ENCODE measurements around the gene SLC34A3.
A peak's percentile ranks its signal among the peaks of the same experiment; 100 is the strongest.

The SLC34A3 gene

DNA sequence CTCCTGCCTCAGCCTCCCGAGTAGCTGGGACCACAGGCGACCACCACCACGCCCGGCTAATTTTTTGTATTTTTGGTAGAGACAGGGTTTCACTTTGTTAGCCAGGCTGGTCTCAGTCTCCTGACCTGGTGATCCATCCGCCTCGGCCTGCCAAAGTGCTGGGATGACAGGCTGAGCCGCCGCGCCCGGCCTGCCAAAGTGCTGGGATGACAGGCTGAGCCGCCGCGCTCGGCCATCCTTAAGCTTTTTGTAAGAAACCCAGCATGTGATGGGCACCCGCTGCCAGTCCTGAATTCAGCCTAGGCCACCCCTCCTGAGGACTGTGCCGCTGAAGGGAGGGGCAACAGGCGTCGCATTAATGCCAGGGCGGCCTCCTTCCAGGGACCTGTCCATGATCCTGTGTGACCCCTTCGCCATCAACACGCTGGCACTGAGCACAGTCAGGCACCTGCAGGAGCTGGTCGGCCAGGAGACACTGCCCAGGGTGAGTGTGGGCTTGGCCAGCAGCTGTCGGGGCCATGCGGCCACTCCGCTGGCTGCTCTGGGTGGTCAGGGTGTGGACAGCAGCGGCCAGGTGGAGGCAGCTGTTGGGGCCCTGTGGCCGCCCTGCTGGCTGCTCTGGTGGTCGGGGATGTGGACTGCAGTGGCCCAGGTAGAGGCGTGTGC is 34.9 kb downstream of the SLC34A3 start:
- TF ChIP-seq, protein P1, sequence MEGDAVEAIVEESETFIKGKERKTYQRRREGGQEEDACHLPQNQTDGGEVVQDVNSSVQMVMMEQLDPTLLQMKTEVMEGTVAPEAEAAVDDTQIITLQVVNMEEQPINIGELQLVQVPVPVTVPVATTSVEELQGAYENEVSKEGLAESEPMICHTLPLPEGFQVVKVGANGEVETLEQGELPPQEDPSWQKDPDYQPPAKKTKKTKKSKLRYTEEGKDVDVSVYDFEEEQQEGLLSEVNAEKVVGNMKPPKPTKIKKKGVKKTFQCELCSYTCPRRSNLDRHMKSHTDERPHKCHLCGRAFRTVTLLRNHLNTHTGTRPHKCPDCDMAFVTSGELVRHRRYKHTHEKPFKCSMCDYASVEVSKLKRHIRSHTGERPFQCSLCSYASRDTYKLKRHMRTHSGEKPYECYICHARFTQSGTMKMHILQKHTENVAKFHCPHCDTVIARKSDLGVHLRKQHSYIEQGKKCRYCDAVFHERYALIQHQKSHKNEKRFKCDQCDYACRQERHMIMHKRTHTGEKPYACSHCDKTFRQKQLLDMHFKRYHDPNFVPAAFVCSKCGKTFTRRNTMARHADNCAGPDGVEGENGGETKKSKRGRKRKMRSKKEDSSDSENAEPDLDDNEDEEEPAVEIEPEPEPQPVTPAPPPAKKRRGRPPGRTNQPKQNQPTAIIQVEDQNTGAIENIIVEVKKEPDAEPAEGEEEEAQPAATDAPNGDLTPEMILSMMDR (IDR thresholded peaks at IDR 0.05; ENCODE audit: low read depth, low read length) = no peak
- no peak overlapping the region for H3K4me3 ChIP-seq (replicated peaks in 1 of 2; ENCODE audit: low read depth in 2 of 2, low read length in 2 of 2)
- DNase-seq (ENCODE audit: low read depth in 2 of 2) = no peak

DNA sequence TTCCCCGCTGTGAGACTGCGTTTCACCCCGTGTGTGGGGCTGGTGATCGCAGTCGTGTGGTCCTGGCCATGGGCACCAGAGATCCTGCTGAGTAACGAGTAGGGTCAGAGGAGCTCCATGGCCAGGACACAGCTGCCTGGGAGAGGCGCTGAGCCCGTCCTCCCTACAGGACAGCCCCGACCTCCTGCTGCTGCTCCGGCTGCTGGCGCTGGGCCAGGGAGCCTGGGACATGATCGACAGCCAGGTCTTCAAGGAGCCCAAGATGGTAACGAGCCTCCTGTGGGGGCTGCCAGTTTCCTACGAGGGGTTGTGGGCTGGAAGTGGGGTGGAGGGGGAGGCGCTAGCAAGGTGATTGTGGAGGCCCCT is 35.4 kb downstream of the SLC34A3 start:
- no peak overlapping the region for H3K4me3 ChIP-seq (replicated peaks in 1 of 2; ENCODE audit: low read depth in 2 of 2, low read length in 2 of 2)
- no peak for DNase-seq (ENCODE audit: low read depth in 2 of 2)
- TF ChIP-seq, protein P1 (IDR thresholded peaks at IDR 0.05; ENCODE audit: low read depth, low read length) = no peak

DNA sequence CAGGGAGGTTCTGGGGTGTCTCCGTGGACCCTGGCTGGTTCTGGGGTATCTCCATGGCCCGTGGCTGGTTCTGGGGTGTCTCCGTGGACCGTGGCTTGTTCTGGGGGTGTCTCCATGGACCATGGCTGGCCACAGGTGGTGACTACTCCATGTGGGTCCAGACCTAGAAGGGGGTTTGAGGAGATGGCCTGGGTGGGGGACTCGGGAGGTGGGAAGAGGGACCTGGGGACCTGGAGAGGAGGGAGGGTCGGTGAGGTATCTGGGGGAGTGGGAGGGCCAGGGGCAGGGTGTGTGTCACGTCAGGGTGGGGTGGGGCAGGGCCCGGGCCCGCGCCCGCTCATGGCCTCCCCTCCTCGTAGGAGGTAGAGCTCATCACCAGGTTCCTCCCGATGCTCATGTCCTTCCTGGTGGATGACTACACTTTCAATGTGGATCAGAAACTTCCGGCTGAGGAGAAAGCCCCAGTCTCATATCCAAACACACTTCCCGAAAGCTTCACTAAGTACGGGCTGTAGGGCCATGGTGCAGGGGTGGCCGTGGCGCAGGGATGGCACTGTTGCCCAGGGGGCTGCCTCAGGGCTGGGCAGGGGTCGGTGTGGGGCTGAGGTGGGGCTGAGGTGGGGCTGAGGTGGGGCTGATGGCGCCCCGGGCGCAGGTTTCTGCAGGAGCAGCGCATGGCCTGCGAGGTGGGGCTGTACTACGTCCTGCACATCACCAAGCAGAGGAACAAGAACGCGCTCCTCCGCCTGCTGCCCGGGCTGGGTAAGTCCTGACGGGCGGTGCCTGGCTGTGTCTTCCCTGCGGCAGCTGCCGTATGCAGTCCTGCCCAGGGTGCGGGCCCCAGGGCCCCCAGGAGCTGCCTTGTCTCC is 36.1 kb downstream of the SLC34A3 start:
- no peak for DNase-seq (ENCODE audit: low read depth in 2 of 2)
- TF ChIP-seq, protein P1 (IDR thresholded peaks at IDR 0.05; ENCODE audit: low read depth, low read length) = no peak
- H3K4me3 ChIP-seq (replicated peaks in 1 of 2; ENCODE audit: low read depth in 2 of 2, low read length in 2 of 2) = no peak overlapping the region

DNA sequence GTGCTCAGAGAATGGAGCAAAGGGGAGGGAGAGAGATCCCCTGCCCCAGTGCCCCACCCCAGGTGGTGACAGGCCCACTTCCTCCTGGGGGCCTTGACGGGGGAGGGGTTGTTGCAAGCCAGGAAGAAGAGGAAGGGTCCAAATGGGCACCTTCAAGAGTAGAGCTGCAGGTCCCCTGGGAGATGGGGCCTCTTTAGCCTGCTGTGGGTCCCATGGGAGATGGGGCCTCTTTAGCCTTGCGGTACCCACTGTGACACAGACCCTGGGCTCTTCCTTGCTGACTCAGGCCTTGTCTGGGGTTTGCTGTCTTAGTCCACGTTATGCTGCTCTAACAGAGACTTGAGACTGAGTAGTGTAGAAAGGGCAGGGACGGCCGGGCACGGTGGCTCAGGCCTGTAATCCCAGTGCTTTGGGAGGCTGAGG is 37.2 kb downstream of the SLC34A3 start:
- no peak overlapping the region for H3K4me3 ChIP-seq (replicated peaks in 1 of 2; ENCODE audit: low read depth in 2 of 2, low read length in 2 of 2)
- DNase-seq (ENCODE audit: low read depth in 2 of 2) = peak in 1 of 2 donors; percentile 76
- TF ChIP-seq, protein P1 (IDR thresholded peaks at IDR 0.05; ENCODE audit: low read depth, low read length) = no peak

DNA sequence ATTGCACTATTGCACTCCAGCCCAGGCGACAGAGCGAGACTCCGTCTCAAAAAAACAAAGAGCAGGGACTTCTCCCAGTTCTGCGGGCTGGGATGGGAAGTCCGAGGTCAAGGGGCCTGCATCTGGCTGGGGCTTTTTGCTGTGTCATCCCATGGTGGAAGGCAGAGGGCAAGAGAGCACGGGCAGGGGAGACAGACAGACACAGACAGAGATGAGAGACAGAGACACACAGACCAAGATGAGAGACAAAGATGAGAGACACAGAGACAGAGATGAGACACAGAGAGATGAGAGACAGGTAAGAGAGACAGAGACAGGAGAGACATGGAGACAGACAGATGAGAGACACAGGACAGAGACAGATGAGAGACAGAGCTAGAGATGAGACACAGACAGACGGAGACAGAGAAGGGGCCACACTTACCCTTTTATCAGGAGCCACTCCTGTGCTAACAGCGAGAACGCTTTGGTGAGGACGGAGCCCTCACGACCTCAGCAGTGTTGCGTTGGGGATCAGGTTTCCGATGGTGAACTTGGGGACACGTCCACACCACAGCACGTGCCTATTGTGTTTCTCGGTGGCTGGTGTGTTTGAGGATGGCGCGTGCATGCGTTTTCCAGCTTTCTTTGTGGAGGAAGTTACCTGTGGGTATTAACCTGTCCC is 38.0 kb downstream of the SLC34A3 start:
- TF ChIP-seq, protein P1 (IDR thresholded peaks at IDR 0.05; ENCODE audit: low read depth, low read length) = no peak
- H3K4me3 ChIP-seq (replicated peaks in 1 of 2; ENCODE audit: low read depth in 2 of 2, low read length in 2 of 2) = no peak overlapping the region
- peak in 1 of 2 donors; percentile 43 for DNase-seq (ENCODE audit: low read depth in 2 of 2)

DNA sequence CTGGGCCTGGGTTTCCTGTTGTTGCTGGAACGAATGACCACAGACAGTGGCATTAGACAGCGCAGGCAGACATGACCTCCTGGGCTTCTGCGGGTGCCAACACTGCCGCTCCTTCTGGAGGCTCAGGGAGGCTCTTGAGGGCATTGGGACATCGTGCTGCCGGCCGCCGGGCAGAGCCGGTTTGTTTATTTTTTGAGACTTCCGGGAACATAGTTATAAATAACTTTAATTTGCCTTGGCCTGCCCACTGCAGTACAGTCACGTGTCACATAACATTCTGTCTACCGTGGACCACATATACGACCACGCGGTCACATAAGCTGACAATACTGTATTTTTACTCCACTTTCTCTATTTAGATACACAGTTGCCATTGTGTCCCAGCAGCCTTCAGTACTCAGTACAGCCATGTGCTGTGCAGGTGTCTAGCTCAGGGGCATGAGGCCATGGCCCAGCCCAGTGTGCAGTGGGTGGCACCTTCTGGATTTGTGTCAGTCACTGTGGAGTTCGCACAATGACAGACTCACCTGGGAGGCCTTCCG is 38.6 kb downstream of the SLC34A3 start:
- H3K4me3 ChIP-seq (replicated peaks in 1 of 2; ENCODE audit: low read depth in 2 of 2, low read length in 2 of 2) = no peak overlapping the region
- DNase-seq (ENCODE audit: low read depth in 2 of 2) = peak in 1 of 2 donors; percentile 60
- TF ChIP-seq, protein P1 (IDR thresholded peaks at IDR 0.05; ENCODE audit: low read depth, low read length) = no peak

Measured in cardiac fibroblast (primary cell).